Measurements from ENCODE around the gene CARNS1. TPM values are rescaled to one million over a fixed set of nuclear protein-coding genes. Genes with fewer than 3 reads are reported as not detected.
A peak's percentile ranks its signal among the peaks of the same experiment; 100 is the strongest.

Gene CARNS1
- total and polyA plus RNA-seq, 9 of the 15 experiments (the other 6 are each of a cell fraction or from before 2014, with no cell fraction given): 0.01 to 0.18 (median 0.06) TPM; not detected in 3

GRCh38 chr11:67379061-67380058 is 36.1 kb upstream of the CARNS1 start (continued):
- TF ChIP-seq, protein P1, sequence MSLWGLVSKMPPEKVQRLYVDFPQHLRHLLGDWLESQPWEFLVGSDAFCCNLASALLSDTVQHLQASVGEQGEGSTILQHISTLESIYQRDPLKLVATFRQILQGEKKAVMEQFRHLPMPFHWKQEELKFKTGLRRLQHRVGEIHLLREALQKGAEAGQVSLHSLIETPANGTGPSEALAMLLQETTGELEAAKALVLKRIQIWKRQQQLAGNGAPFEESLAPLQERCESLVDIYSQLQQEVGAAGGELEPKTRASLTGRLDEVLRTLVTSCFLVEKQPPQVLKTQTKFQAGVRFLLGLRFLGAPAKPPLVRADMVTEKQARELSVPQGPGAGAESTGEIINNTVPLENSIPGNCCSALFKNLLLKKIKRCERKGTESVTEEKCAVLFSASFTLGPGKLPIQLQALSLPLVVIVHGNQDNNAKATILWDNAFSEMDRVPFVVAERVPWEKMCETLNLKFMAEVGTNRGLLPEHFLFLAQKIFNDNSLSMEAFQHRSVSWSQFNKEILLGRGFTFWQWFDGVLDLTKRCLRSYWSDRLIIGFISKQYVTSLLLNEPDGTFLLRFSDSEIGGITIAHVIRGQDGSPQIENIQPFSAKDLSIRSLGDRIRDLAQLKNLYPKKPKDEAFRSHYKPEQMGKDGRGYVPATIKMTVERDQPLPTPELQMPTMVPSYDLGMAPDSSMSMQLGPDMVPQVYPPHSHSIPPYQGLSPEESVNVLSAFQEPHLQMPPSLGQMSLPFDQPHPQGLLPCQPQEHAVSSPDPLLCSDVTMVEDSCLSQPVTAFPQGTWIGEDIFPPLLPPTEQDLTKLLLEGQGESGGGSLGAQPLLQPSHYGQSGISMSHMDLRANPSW (CRISPR knock-in tag; IDR thresholded peaks at IDR 0.05): no peak
- TF ChIP-seq, protein P2, sequence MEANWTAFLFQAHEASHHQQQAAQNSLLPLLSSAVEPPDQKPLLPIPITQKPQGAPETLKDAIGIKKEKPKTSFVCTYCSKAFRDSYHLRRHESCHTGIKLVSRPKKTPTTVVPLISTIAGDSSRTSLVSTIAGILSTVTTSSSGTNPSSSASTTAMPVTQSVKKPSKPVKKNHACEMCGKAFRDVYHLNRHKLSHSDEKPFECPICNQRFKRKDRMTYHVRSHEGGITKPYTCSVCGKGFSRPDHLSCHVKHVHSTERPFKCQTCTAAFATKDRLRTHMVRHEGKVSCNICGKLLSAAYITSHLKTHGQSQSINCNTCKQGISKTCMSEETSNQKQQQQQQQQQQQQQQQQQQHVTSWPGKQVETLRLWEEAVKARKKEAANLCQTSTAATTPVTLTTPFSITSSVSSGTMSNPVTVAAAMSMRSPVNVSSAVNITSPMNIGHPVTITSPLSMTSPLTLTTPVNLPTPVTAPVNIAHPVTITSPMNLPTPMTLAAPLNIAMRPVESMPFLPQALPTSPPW (CRISPR knock-in tag; IDR thresholded peaks at IDR 0.05): peak; percentile 52; the same call in 1 of the 2 replicates
- no peak for TF ChIP-seq KDM2B (CRISPR knock-in tag; IDR thresholded peaks at IDR 0.05)
- TF ChIP-seq DIDO1 (tag; IDR thresholded peaks at IDR 0.05; ENCODE audit: low read depth): no peak
- TF ChIP-seq, protein P3, sequence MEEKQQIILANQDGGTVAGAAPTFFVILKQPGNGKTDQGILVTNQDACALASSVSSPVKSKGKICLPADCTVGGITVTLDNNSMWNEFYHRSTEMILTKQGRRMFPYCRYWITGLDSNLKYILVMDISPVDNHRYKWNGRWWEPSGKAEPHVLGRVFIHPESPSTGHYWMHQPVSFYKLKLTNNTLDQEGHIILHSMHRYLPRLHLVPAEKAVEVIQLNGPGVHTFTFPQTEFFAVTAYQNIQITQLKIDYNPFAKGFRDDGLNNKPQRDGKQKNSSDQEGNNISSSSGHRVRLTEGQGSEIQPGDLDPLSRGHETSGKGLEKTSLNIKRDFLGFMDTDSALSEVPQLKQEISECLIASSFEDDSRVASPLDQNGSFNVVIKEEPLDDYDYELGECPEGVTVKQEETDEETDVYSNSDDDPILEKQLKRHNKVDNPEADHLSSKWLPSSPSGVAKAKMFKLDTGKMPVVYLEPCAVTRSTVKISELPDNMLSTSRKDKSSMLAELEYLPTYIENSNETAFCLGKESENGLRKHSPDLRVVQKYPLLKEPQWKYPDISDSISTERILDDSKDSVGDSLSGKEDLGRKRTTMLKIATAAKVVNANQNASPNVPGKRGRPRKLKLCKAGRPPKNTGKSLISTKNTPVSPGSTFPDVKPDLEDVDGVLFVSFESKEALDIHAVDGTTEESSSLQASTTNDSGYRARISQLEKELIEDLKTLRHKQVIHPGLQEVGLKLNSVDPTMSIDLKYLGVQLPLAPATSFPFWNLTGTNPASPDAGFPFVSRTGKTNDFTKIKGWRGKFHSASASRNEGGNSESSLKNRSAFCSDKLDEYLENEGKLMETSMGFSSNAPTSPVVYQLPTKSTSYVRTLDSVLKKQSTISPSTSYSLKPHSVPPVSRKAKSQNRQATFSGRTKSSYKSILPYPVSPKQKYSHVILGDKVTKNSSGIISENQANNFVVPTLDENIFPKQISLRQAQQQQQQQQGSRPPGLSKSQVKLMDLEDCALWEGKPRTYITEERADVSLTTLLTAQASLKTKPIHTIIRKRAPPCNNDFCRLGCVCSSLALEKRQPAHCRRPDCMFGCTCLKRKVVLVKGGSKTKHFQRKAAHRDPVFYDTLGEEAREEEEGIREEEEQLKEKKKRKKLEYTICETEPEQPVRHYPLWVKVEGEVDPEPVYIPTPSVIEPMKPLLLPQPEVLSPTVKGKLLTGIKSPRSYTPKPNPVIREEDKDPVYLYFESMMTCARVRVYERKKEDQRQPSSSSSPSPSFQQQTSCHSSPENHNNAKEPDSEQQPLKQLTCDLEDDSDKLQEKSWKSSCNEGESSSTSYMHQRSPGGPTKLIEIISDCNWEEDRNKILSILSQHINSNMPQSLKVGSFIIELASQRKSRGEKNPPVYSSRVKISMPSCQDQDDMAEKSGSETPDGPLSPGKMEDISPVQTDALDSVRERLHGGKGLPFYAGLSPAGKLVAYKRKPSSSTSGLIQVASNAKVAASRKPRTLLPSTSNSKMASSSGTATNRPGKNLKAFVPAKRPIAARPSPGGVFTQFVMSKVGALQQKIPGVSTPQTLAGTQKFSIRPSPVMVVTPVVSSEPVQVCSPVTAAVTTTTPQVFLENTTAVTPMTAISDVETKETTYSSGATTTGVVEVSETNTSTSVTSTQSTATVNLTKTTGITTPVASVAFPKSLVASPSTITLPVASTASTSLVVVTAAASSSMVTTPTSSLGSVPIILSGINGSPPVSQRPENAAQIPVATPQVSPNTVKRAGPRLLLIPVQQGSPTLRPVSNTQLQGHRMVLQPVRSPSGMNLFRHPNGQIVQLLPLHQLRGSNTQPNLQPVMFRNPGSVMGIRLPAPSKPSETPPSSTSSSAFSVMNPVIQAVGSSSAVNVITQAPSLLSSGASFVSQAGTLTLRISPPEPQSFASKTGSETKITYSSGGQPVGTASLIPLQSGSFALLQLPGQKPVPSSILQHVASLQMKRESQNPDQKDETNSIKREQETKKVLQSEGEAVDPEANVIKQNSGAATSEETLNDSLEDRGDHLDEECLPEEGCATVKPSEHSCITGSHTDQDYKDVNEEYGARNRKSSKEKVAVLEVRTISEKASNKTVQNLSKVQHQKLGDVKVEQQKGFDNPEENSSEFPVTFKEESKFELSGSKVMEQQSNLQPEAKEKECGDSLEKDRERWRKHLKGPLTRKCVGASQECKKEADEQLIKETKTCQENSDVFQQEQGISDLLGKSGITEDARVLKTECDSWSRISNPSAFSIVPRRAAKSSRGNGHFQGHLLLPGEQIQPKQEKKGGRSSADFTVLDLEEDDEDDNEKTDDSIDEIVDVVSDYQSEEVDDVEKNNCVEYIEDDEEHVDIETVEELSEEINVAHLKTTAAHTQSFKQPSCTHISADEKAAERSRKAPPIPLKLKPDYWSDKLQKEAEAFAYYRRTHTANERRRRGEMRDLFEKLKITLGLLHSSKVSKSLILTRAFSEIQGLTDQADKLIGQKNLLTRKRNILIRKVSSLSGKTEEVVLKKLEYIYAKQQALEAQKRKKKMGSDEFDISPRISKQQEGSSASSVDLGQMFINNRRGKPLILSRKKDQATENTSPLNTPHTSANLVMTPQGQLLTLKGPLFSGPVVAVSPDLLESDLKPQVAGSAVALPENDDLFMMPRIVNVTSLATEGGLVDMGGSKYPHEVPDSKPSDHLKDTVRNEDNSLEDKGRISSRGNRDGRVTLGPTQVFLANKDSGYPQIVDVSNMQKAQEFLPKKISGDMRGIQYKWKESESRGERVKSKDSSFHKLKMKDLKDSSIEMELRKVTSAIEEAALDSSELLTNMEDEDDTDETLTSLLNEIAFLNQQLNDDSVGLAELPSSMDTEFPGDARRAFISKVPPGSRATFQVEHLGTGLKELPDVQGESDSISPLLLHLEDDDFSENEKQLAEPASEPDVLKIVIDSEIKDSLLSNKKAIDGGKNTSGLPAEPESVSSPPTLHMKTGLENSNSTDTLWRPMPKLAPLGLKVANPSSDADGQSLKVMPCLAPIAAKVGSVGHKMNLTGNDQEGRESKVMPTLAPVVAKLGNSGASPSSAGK (IDR thresholded peaks at IDR 0.05): peak; percentile 54; the same call in 1 of the 2 replicates
- no peak for TF ChIP-seq PTTG1 (tag; IDR thresholded peaks at IDR 0.05; ENCODE audit: low read depth)
- no peak for TF ChIP-seq NEUROD1 (IDR thresholded peaks at IDR 0.05; ENCODE audit: borderline replicate concordance, low read depth, low read length, partially characterized antibody)
- peak; percentile 75; the same call in 1 of the 2 replicates for TF ChIP-seq CTBP1 (IDR thresholded peaks at IDR 0.05; ENCODE audit: borderline replicate concordance)
- peak; percentile 85 for TF ChIP-seq ZNF76 (CRISPR knock-in tag; IDR thresholded peaks at IDR 0.05; ENCODE audit: borderline replicate concordance)

Measured in K562 (cell line).